NCI-H2029 treated with DMSO at 0.1 percent for 48 hours (cell line): ENCODE measurements around the gene BRPF1.

Source experiments
- DNase-seq: peaks from one replicate; lab custom pipeline; 2025; lab: John Stamatoyannopoulos, UW

Gene BRPF1

DNA sequence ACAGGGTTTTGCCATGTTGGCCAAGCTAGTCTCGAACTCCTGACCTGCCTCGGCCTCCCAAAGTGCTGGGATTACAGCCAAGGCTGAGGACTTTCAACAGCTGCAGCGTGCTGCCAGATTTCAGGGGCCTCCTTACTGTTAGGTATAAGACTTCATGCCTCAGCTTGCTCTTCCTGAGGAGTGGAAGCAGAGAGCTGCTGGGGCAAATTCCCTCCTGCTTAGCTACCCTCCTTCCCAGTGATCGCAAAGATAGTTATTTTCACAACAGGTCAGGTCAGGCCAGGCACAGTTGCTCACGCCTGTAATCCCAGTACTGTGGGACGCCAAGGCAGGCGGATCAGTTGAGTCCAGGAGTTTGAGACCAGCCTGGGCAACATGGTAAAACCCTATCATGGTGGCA lies 30.5 kb upstream of the BRPF1 start:
- no peak for DNase-seq

DNA sequence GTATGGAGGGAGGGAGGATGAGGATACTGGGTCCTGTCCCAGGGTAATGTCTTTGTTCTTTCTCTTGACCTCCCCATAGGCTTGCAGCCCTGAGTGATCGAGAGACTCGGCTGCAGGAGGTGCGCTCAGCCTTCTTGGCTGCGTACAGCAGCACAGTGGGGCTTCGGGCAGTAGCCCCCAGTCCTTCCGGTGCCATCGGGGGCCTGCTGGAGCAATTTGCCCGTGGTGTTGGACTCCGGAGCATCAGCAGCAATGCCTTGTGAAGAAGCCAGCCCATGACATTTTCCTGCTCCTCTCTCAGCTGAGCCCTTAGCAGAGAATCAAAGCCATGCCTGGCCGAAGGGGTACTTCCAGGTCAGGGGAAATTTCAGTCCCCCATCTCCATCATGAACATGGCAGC lies 29.8 kb upstream of the BRPF1 start:
- no peak for DNase-seq

DNA sequence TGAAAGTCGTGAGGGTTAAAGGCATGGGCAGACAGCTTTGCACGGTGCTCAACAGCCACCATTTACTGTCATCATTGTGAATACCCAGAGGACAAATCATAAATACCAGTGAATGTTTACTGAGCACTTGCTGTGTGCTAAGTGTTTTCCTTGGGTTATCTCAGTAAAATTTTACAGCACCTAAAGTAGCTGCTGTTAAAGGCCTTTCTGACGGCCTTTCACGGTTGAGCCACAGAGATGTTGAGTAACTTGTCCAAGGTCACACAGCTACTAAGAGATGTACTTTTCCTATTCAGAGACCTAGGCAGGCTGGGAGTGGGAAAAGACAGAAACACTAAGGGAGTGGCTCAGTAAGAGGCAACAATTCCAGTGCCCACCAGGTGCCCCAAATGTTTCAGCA lies 28.3 kb upstream of the BRPF1 start:
- DNase-seq: no peak

DNA sequence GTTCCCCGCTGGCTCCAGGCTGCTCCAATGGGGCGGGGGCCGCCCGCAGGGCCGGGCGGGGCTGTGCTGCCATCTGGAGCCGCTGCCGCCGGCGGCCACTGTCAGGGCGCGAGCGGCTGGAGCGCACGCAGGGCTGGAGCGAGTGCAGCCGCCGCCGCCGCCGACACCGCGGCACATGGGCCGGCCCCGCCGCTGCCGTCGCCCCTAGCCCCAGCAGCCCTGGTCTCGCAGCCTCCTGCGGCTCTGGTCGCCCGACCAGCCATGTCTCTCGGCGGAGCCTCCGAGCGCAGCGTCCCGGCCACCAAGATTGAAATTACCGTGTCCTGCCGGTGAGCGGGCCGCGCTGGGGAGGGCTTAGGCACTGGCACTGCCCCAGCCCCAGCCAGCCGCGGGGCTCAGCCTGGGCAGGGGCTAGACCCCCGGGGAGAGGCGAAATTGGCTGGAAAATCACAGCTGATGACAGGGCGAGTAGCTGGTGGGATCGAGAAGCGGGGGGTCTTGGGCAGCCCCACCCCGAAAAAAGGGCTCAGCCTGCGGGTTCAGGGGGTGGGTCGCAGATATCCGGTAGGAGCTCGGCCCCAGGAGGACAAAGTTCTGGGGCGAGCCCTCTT lies 27.7 kb upstream of the BRPF1 start, which contains the start of gene CPNE9:
Gene CPNE9 (plus strand): TSS at position 98 of the 611 bp plus-strand sequence. CDS start 164 bp downstream, at position 262.
- no peak for DNase-seq

DNA sequence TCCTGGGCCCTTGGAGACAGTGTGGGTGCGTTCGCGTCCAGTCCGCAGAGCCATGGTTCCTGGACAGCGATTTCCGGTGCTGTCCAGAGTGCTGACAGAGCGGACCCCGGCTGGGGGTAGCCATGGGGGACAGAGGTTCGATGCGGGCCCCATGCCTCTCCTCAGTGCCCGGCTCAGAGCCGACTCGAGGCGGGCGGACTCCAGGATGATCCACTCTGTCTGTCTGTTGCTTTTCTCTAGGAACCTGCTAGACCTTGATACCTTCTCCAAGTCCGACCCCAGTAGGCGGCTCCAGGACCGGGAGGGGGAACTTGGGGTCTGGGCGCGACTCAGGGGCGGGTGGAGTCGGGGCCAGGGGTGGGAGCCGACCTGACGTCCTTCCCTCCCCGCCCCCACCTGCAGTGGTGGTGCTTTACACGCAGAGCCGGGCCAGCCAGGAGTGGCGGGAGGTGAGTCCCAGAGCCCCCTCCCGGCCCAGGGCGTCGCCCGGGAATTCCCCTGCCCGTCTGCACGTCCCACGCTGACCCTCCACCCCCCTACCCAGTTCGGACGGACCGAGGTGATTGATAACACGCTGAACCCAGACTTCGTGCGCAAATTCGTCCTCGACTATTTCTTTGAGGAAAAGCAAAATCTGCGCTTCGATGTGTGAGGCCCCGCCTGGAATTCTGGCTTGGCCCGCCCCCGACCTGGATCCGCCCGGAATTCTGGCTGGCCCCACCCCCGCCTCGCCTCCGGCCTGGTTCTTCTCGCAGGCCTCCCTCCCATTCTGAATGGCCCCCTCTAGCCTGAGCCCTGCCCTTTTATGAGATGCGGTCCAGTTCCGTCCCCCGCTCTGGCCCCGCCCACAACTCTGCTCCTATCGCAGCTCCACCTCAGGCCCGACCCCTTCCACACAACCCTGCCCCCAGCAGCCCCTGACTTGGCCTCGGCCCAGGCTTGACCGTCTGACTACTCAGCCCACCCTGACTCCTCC lies 26.9 kb upstream of the BRPF1 start:
- peak; percentile 38 for DNase-seq

DNA sequence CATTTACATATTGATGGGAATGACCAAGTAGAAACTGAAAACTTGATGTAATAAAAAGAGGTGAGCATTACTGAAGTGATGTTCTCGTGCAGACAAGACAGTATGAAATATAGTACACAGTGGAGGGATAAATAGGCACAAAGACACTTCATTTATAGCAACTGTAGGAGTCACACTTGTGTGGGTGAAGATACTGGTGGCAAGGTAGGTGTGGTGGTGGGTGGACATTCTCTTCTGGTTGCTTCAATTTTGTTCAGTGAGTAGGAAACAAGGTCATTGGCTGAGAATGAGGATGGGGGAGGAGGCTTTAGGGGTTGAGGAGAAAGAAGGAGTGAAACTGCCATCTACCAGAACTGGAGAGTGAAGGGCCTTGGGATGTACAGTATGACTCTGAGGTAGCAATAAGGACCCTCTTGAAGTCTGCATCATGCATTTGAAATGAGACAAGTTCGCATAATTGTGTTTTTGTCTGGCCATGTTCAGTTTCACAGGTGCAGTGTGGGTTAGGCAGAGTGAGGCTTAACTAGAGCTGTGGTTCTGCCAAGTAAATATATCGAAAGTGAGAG lies 21.3 kb upstream of the BRPF1 start:
- no peak for DNase-seq

DNA sequence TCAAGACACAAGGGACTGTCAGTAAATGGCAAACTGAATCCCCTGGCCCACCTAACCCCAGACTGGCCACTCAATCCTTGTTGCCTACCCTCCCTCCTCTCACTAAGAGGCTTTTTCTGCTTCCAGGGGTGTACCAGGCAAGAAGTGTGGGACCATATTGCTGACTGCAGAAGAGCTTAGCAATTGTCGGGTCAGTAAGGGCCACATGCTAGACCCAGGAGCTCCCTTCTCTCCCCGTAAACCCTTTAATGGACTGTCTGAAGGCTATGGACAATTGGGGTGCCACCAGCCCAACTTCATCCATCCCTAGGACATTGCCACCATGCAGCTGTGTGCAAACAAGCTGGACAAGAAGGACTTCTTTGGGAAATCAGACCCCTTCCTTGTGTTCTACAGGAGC lies 19.1 kb upstream of the BRPF1 start:
- no peak for DNase-seq

DNA sequence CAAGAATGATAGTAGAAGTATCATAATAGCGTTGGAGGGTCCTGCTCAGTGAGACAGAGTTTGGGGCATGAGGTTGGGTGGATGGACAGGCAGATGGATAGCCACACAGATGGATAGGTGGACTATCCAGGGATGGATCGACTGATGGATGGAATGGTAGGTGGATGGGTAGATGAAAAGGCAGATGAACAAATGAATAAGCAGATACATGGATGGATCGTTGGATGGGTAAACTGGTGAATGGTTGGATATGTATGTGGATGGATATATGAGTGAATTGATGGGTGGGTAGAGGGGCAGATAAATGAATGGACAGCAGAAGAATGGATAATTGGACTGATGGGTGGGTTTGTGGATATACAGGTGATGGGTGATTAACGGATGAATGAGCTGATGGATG lies 18.4 kb upstream of the BRPF1 start:
- DNase-seq: no peak

DNA sequence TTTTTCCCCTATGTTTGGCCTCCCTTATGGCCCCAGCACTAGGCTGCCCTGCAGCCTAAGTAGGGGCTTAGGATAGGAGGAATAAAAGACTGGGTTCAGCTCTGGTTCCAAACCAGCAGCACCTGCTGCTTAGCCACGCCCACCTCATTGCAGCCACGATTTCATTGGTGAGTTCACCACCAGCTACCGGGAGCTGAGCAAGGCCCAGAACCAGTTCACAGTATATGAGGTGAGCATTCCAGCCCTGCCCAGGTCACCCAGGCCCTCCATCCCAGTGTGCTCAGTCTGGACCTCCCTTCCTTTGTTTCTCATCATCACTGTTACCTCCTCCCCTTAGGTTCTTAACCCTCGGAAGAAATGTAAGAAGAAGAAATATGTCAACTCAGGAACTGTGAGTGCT lies 16.4 kb upstream of the BRPF1 start:
- no peak for DNase-seq

DNA sequence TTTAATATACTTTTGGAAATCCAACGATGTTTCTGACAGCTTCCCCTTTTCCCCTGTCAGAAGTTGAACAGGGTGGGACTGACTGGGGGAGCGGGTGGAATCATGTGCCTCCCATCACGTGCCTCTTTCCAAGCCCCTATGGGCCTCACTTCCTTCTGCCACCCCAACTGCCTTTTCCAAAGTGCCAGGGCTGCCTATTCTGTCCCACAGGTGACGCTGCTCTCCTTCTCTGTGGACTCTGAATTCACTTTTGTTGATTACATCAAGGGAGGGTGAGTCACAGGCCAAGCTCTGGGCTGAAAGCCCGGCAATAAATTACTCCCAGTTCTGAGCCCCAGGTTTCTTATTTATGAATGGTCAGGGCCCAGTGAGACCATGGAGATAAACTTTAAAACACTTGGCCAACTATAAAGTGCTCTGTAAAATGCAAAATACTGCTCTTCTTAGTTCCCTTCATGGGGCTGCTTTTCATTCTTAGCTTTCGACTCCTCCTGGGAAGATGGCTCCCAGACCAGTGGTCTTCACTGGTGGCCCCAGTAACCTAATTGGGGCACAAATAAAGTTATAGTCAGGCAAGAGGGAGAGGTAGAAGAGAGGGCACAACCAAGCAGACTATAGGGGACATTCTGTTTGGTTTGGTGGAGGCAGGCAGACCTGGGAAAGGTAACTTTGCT lies 15.6 kb upstream of the BRPF1 start:
- DNase-seq: no peak

DNA sequence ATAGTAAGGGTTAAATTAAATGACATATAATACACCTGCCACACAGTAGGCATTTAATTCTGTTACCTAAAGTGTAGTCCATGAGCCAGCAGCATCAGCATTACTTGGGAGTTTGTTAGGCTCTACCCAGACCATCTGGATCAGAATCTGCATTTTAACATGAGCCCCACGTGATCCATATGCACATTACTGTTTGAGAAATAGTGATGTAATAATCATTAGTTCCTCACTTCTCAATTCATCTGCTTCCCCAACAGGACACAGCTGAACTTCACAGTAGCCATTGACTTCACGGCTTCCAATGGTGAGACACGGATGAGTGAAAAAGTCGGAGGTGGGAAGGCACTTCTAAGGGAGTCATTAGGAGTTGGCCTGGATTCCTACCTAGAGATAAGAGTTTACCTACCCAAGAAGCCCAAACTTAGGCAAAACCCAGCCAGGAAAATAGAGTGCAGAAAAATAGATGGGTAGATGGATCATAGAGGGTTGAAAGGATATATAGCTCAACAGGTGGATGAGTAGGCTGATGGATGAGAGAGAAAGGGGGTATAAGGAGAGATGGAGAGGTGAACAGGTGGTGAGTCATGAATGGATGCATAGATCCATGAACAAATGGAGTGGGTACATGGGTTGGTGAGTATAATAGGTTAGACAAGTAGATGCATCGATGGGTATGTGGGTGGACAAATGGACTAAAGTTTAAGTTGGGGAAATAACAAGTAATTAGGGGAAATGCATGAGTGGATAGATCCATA lies 14.6 kb upstream of the BRPF1 start:
- DNase-seq: no peak

DNA sequence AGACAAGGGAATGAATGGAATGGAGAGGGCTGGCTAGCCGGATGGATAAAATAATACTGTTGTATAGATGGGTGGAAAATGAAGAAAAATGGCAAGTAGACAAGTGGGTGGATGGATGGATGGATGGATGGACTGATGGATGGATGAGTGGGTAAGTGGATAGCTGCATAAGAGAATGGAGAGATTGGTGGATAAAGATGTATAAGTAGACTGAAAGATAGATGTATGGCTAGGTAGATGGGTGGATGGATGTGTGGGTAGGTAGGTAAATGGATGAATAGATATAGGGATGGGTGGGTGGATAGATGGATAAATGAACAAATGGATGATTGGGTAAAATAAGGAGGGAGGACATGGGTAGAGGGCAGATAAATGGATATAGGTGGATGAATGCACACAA lies 14.0 kb upstream of the BRPF1 start:
- DNase-seq: no peak

DNA sequence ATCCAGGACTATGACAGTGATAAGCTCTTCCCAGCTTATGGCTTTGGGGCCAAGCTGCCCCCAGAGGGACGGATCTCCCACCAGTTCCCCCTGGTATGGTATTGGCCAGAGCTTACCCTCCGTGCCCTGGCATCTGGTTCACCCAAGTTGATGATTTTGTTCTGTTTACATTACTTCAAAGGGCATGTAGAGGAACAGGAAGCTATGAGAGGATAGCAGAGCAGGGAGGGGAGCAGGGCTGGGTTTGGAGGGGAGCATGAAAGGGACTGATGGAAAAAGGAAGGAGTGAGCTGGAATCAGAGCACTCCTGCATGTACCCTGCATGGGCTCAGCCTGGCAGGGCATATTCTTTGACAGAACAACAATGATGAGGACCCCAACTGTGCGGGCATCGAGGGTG lies 13.4 kb upstream of the BRPF1 start:
- no peak for DNase-seq

DNA sequence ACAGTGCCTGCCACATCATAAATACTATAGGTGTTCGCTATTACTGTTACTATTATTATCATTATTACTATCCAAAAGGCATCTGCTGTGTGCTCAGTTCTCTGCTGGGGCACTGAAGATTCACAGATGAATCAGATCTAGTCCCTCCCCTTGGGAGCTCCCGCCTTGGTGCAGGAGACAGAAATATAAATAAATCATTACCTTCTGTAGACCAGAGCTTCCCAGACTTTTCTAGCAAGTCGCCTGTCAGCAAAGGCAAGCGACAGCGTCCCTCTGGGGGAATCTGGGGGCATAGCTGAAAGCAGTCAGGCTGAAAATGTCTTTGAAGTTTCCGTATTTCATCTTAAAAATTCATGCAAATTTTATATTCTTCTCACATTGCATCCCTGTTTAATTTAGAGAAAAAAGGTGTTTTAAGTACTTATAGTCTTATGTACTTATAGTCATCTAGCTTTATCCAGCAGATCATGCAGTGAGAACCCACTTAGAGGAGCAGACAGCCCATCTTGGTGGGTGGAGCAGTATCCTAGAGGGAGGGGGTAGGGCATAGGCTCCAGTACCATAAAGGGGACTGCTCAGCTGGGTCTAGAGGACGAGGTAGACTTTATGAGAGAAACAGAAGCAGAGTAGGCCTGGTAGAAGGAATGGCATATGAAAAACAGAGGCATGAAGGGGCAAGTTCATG lies 10.4 kb upstream of the BRPF1 start:
- no peak for DNase-seq

DNA sequence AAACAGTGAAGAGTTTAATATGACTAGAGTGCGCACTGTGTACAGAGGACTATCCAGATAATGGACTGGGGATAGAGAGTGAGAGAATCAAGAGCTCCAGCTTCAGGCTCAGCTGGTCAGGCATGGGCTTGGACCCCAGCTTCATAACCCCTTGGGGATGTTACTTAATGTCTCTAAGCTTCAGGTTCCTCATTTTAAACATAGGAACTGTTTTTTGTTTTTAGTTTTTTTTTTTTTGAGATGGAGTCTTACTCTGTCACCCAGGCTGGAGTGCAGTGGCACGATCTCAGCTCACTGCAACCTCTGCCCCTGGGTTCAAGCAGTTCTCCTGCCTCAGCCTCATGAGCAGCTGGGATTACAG lies 9.9 kb upstream of the BRPF1 start:
- DNase-seq: no peak

DNA sequence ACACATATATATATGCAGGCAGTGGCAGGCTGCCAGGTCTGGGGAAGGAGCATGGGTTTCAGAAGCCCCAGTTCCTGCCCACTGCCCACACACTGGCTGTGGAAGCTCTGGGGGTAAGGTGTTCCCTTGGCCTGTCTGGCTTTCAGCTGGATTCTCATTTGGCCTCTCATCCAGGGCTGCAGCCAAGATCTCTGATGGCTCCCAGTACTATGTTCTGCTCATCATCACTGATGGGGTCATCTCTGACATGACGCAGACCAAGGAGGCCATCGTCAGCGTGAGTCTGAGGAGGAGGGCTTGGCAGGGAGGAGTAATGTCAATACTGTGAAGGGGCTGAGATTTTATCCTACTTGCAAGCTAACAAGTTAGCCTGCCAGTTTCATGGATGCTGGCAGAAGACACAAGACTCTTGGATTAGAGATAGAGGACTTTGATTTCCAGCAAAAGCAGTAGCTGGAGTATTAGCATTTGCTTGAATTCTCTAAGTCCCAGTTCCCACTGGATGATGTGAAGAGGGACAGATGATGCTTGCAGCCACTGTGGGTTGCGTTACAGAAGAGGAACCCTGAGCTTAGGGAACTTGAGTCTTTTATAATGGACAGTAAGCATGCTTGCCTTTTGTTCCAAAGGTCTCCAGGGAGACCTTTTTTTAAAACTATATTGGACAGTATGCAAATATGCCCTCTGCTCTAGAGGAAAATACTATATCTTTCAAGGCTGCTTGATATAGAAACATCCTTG lies 5.6 kb upstream of the BRPF1 start:
- no peak for DNase-seq

DNA sequence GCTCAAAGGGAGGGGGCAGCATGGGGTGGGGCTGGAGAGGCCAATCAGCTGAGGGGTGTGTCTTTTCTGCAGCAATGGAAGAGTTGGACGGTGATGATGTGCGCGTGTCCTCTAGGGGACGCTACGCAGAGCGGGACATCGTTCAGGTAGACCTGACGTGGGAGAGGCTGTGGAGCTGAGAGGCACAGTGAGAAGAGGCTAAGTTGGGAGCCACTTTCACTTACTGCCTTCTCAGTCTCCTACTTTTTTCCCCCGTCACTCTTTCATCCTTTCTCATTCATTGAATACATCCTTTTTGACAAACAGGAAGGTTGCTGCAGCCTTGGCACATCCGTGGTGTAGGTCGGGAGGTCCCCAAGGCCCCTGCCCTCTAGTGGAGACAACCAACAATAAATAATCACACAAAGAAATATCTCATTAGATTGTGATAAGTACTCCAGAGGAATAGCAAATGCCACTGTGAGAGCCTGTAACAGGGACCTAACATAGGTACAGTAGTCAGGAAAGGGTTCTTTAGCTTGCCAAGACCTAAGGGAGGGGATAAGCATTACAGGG lies 4.4 kb upstream of the BRPF1 start:
- no peak for DNase-seq

DNA sequence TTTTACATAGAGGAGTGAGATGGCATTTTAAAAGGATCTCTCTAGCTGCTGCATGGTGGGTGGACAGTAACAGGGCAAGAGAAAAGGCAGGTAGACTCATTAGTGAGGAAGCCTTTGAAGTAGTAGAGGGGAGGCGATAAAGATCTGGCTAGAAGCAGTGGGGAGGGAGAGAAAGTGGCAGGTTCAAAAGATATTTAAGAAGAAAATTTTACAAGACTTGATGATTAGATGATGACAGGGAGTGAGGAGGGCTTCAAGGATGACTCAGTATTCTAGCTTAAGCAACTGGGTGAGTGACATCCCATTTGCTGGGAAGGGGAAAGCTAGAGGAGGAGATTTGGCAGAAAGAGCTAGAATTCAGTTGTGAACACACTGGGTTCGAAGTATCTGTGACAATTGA lies 3.8 kb upstream of the BRPF1 start:
- no peak for DNase-seq

DNA sequence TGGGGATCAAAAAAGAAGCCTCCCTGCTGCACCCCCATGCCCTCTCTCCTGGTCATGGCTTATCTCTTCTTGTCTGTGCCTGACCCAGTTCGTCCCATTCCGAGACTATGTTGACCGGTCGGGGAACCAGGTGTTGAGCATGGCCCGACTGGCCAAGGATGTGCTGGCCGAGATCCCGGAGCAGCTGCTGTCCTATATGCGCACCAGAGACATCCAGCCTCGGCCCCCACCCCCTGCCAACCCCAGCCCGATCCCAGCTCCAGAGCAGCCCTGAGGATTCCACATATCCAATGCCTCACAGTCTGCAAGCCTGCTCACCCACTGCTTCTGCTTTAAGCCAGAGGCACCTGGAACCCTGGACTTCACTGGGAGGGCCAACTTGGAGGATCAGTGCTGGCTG lies 2.1 kb upstream of the BRPF1 start:
- DNase-seq: no peak

DNA sequence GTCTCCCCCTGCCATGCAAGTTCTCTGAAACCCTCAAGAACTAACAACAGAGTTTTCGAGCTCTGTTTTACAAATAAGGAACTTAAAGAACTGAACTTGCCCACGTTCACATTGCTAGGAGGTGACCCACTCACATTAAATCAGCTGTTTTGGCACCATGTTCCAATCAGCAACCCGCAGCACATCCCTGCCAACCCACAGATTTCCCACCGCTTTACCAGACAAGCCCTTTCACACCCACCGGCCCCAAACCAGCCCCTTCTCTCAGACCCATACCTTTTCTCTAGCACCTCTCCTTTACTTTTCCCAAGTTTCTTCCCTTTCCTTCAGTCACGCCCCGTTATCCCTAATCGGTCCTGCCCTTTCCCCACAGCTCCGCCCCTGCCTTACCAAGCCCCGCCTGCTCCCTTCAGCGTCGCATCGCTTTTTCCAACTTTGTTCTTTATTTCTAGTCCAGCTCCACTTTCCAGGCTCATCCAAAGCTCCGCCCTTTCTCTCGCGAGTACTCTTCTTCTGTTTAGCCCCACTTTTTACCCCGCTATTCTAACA lies 804 bp upstream of the BRPF1 start:
- DNase-seq: peak; percentile 94
